SW480 (cell line): ENCODE results near the gene TBCC.
"Not testable (repeated sequence)": the region's sequence is repeated elsewhere in the genome, so short reads cannot be mapped to it uniquely, and the experiment has no call there.

Experiments
- DNase-seq: peaks from one replicate; pipeline ENCODE4 v3.0.0-alpha.2; 2016; ENCODE audit warnings: low spot score

TBCC gene

GRCh38 chr6:42745640-42746462 lies at the start of gene TBCC:
TSS of gene TBCC (minus strand) at chr6:42746103. CDS start at chr6:42746073, 30 bp downstream.
- DNase-seq = peak; percentile 98

GRCh38 chr6:42795651-42796050 lies 49.7 kb upstream of the TBCC start:
- no peak for DNase-seq

GRCh38 chr6:42791706-42792320 lies 45.9 kb upstream of the TBCC start:
- no peak for DNase-seq

GRCh38 chr6:42790549-42791181 lies 44.8 kb upstream of the TBCC start:
- no peak for DNase-seq

GRCh38 chr6:42788671-42789070 lies 42.8 kb upstream of the TBCC start:
- DNase-seq = no peak

- DNase-seq = no peak
Measured at GRCh38 chr6:42787063-42787472, 41.2 kb upstream of the TBCC start.

GRCh38 chr6:42786525-42786985 lies 40.7 kb upstream of the TBCC start:
- no peak for DNase-seq

- no peak for DNase-seq
Measured at GRCh38 chr6:42784717-42785498, 39.0 kb upstream of the TBCC start.

- peak; percentile 14 for DNase-seq
Measured at GRCh38 chr6:42783876-42784642, 38.2 kb upstream of the TBCC start.

GRCh38 chr6:42783177-42783875 lies 37.4 kb upstream of the TBCC start:
- peak; percentile 44 for DNase-seq

GRCh38 chr6:42782689-42783176 lies 36.8 kb upstream of the TBCC start:
- DNase-seq = peak; percentile 79

GRCh38 chr6:42781796-42782688 lies 36.1 kb upstream of the TBCC start, which contains the start of gene BICRAL:
TSS of gene BICRAL (plus strand) at chr6:42782052. CDS start at chr6:42822023, 39,971 bp downstream.
- DNase-seq = peak; percentile 65

GRCh38 chr6:42781546-42781795 lies 35.6 kb upstream of the TBCC start:
- no peak for DNase-seq

GRCh38 chr6:42779521-42779920 lies 33.6 kb upstream of the TBCC start:
- no peak for DNase-seq

- no peak for DNase-seq
Measured at GRCh38 chr6:42778122-42778521, 32.2 kb upstream of the TBCC start.

GRCh38 chr6:42777126-42777822 lies 31.4 kb upstream of the TBCC start:
- no peak for DNase-seq

- not testable (repeated sequence) for DNase-seq
Measured at GRCh38 chr6:42774821-42775487, 29.1 kb upstream of the TBCC start.

- no peak for DNase-seq
Measured at GRCh38 chr6:42774201-42774600, 28.3 kb upstream of the TBCC start.

GRCh38 chr6:42771741-42772100 lies 25.8 kb upstream of the TBCC start:
- DNase-seq = no peak
